Neural cell (in vitro differentiated cells): Measurements from ENCODE around the gene IL36A. TPM values are rescaled to one million over a fixed set of nuclear protein-coding genes. Genes with fewer than 3 reads are reported as not detected.

Experiments
- H2AFZ ChIP-seq: fragments of 200-600, 300-800 bp; sonication (generic), shearing (Covaris generic); 2 replicates; pipeline ENCODE4 v1.6.0; 2014; ENCODE audit warnings: low read depth, mild to moderate bottlenecking, antibody characterized with exemption, low read length, moderate library complexity
- H3F3A ChIP-seq: fragments of 200-600 bp; shearing (Covaris generic); 2 replicates; pipeline ENCODE4 v1.6.1; 2016; ENCODE audit warnings: mild to moderate bottlenecking, moderate library complexity, mixed read lengths, antibody characterized with exemption, low read length; ENCODE audit not compliant: insufficient read depth, poor library complexity, severe bottlenecking
- H3K27ac ChIP-seq: fragments of 200-600, 300-800 bp; sonication (generic), shearing (Covaris generic); 2 replicates; pipeline ENCODE4 v1.5.1; 2014; ENCODE audit warnings: mild to moderate bottlenecking, low read length, moderate library complexity
- H3K27me3 ChIP-seq: fragments of 300-800, 200-600 bp; sonication (generic), shearing (Covaris generic); 2 replicates; pipeline ENCODE4 v1.6.0; 2014; ENCODE audit warnings: mild to moderate bottlenecking, low read depth, low read length, moderate library complexity; ENCODE audit not compliant: insufficient read depth
- H3K36me3 ChIP-seq: fragments of 300-800, 200-600 bp; sonication (generic), shearing (Covaris generic); 2 replicates; pipeline ENCODE4 v1.5.1; 2014; ENCODE audit warnings: mild to moderate bottlenecking, antibody characterized with exemption, low read length, moderate library complexity; ENCODE audit not compliant: insufficient read depth
- H3K4me2 ChIP-seq: fragments of 300-800, 200-600 bp; sonication (generic), shearing (Covaris generic); 2 replicates; pipeline ENCODE4 v1.6.0; 2014; ENCODE audit warnings: mild to moderate bottlenecking, low read length
- H3K4me3 ChIP-seq: fragments of 300-800, 200-600 bp; sonication (generic), shearing (Covaris generic); 2 replicates; pipeline ENCODE4 v1.5.1; 2014; ENCODE audit warnings: mild to moderate bottlenecking, low read length, moderate library complexity
- H3K79me2 ChIP-seq: fragments of 200-600 bp; shearing (Covaris generic); replicated peaks from 2 replicates; pipeline ENCODE4 v1.6.0; 2014; ENCODE audit warnings: mild to moderate bottlenecking, low read length, moderate library complexity; ENCODE audit not compliant: insufficient read depth
- H3K9ac ChIP-seq: fragments of 300-800, 200-600 bp; sonication (generic), shearing (Covaris generic); 2 replicates; pipeline ENCODE4 v1.6.1; 2016; ENCODE audit warnings: mild to moderate bottlenecking, low read length, mixed read lengths
- H3K9me2 ChIP-seq: fragments of 200-600 bp; shearing (Covaris generic); 2 replicates; pipeline ENCODE4 v1.6.1; 2016; ENCODE audit warnings: mild to moderate bottlenecking, low read length, mixed read lengths; ENCODE audit not compliant: insufficient read depth
- H3K9me3 ChIP-seq: fragments of 200-600, 300-800 bp; sonication (generic), shearing (Covaris generic); 2 replicates; pipeline ENCODE4 v1.6.1; 2016; ENCODE audit warnings: mild to moderate bottlenecking, mixed run types, low read length, moderate library complexity, mixed read lengths
- H4K20me1 ChIP-seq: fragments of 200-600 bp; shearing (Covaris generic); 2 replicates; pipeline ENCODE4 v1.6.1; 2016; ENCODE audit warnings: mild to moderate bottlenecking, mixed run types; ENCODE audit not compliant: insufficient read depth
- EP300 ChIP-seq: fragments of 450-650 bp; conservative IDR thresholded peaks from 2 replicates; pipeline ENCODE4 v1.6.1; 2014; ENCODE audit warnings: antibody characterized with exemption, mild to moderate bottlenecking, moderate library complexity; ENCODE audit not compliant: poor library complexity, severe bottlenecking
- EZH2 ChIP-seq: fragments of 200-600, 300-800 bp; shearing (Covaris generic), sonication (generic); IDR thresholded peaks from 2 replicates; pipeline ENCODE4 v1.6.1; 2014; ENCODE audit warnings: antibody characterized with exemption, low read length, borderline replicate concordance, mild to moderate bottlenecking; ENCODE audit not compliant: insufficient read depth, poor library complexity, severe bottlenecking
- MXI1 ChIP-seq: fragments of 450-650 bp; conservative IDR thresholded peaks from 2 replicates; pipeline ENCODE4 v1.6.1; 2014; ENCODE audit warnings: antibody characterized with exemption, mild to moderate bottlenecking; ENCODE audit not compliant: poor library complexity, severe bottlenecking
- POLR2AphosphoS5 ChIP-seq: IDR thresholded peaks from 2 replicates; pipeline ENCODE4 v1.6.1; 2012
- RAD21 ChIP-seq: fragments of 450-650 bp; conservative IDR thresholded peaks from 2 replicates; pipeline ENCODE4 v1.6.1; 2014; ENCODE audit warnings: antibody characterized with exemption, mild to moderate bottlenecking, moderate library complexity
- SMC3 ChIP-seq: fragments of 450-650 bp; conservative IDR thresholded peaks from 2 replicates; pipeline ENCODE4 v1.6.1; 2014; ENCODE audit warnings: antibody characterized with exemption, mild to moderate bottlenecking, moderate library complexity; ENCODE audit not compliant: poor library complexity
- TAF1 ChIP-seq: IDR thresholded peaks from 2 replicates; pipeline ENCODE4 v1.6.1; 2012; ENCODE audit warnings: low read depth
- polyA plus RNA-seq: library from polyadenylated mRNA; depleted of rRNA; stranded (reverse); fragments of >200 nt; gene quantifications from 2 replicates; pipeline ENCODE4 v1.2.3, GENCODE V29; 2014
- TF ChIP-seq, protein P1 (sequence below): IDR thresholded peaks from 2 replicates; pipeline ENCODE4 v1.6.1; 2012; ENCODE audit warnings: borderline replicate concordance
- TF ChIP-seq, protein P2 (sequence below): fragments of 450-650 bp; IDR thresholded peaks from 2 replicates; pipeline ENCODE4 v1.5.1; 2014; ENCODE audit warnings: antibody characterized with exemption, mild to moderate bottlenecking, moderate library complexity; ENCODE audit not compliant: poor library complexity, severe bottlenecking

IL36A gene
- polyA plus RNA-seq, 1 donor from 2014 or later, result not detected

DNA sequence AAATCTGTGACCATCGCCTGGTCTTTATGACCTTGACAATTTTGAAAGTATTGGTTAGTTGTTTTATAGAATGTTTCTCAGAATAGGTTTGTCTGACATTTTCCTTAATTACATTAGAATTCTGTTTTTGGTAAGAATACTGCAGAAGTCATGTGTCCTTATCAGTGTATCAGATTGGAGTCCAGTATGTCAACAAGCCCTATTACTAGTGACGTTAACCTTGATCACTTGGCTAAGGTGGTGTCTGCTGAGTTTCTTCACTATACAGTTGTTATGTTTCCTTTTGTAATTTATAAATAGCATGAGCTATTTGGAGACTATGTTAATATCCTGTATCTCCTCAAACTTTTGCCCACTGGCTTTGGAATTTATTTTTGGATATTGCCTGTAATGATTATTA lies 38.2 kb upstream of the IL36A start:
- H3K9me2 ChIP-seq, result no peaks in the 10 kb centered on the region
- no peak overlapping the region for H3K9ac ChIP-seq
- H3K79me2 ChIP-seq, result no peaks in the 10 kb centered on the region
- TF ChIP-seq RAD21, result no peak
- no peaks in the 10 kb centered on the region for H4K20me1 ChIP-seq
- no peak overlapping the region for H3K4me2 ChIP-seq
- no peaks in the 10 kb centered on the region for H3K27me3 ChIP-seq
- H3F3A ChIP-seq, result no peaks in the 10 kb centered on the region
- no peak overlapping the region for H2AFZ ChIP-seq
- H3K4me3 ChIP-seq, result no peak overlapping the region
- H3K36me3 ChIP-seq, result no peaks in the 10 kb centered on the region
- H3K27ac ChIP-seq, result no peak overlapping the region
- H3K9me3 ChIP-seq, result no peaks in the 10 kb centered on the region

DNA sequence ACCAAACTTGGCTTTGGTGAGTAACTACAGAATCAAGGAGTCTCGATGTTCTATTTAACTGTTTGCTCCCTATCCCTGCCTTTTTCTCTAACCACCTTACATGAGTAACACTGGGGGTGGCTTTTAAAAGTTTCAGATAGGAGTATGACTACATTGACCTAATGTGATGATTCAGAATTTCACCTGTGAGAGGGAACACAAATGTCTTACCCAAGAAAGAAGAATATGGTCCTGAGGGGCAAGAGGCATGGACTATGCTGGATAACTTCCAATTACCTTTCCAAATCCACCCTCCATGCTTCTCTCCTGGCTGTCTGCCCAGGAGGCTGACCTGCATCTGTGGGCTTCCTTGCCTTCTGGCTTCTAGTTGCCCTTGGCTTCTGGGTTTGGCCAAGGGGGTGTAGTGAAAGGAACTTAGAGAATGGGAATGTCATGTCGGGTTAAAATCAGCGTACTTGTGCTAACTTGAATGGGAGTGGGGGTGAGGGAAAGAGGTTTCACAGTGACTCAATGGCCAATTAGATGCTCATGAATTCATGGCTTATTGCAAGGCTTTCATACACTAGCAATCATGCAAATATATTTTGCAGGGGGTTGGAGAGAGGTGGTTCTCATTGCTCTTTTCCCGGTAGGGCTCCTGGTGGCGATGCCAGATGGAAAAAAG lies 32.7 kb upstream of the IL36A start:
- Histone ChIP-seq H3K9ac (no peak overlapping the region), H3K9me3 (no peaks in the 10 kb centered on the region), H3F3A (no peaks in the 10 kb centered on the region), H2AFZ (no peak overlapping the region), H3K27ac (no peak overlapping the region), H3K36me3 (no peaks in the 10 kb centered on the region), H3K4me3 (no peak overlapping the region), H3K27me3 (no peaks in the 10 kb centered on the region), H3K4me2 (no peak overlapping the region), H4K20me1 (no peaks in the 10 kb centered on the region), H3K79me2 (no peaks in the 10 kb centered on the region), H3K9me2 (no peaks in the 10 kb centered on the region)
- TF ChIP-seq MXI1 (no peak), POLR2AphosphoS5 (no peak), TAF1 (no peak), RAD21 (no peak), EZH2 (no peak), SMC3 (no peak), EP300 (no peak)
- TF ChIP-seq, protein P1, sequence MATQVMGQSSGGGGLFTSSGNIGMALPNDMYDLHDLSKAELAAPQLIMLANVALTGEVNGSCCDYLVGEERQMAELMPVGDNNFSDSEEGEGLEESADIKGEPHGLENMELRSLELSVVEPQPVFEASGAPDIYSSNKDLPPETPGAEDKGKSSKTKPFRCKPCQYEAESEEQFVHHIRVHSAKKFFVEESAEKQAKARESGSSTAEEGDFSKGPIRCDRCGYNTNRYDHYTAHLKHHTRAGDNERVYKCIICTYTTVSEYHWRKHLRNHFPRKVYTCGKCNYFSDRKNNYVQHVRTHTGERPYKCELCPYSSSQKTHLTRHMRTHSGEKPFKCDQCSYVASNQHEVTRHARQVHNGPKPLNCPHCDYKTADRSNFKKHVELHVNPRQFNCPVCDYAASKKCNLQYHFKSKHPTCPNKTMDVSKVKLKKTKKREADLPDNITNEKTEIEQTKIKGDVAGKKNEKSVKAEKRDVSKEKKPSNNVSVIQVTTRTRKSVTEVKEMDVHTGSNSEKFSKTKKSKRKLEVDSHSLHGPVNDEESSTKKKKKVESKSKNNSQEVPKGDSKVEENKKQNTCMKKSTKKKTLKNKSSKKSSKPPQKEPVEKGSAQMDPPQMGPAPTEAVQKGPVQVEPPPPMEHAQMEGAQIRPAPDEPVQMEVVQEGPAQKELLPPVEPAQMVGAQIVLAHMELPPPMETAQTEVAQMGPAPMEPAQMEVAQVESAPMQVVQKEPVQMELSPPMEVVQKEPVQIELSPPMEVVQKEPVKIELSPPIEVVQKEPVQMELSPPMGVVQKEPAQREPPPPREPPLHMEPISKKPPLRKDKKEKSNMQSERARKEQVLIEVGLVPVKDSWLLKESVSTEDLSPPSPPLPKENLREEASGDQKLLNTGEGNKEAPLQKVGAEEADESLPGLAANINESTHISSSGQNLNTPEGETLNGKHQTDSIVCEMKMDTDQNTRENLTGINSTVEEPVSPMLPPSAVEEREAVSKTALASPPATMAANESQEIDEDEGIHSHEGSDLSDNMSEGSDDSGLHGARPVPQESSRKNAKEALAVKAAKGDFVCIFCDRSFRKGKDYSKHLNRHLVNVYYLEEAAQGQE, result no peak
- TF ChIP-seq, protein P2, sequence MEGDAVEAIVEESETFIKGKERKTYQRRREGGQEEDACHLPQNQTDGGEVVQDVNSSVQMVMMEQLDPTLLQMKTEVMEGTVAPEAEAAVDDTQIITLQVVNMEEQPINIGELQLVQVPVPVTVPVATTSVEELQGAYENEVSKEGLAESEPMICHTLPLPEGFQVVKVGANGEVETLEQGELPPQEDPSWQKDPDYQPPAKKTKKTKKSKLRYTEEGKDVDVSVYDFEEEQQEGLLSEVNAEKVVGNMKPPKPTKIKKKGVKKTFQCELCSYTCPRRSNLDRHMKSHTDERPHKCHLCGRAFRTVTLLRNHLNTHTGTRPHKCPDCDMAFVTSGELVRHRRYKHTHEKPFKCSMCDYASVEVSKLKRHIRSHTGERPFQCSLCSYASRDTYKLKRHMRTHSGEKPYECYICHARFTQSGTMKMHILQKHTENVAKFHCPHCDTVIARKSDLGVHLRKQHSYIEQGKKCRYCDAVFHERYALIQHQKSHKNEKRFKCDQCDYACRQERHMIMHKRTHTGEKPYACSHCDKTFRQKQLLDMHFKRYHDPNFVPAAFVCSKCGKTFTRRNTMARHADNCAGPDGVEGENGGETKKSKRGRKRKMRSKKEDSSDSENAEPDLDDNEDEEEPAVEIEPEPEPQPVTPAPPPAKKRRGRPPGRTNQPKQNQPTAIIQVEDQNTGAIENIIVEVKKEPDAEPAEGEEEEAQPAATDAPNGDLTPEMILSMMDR, result no peak

DNA sequence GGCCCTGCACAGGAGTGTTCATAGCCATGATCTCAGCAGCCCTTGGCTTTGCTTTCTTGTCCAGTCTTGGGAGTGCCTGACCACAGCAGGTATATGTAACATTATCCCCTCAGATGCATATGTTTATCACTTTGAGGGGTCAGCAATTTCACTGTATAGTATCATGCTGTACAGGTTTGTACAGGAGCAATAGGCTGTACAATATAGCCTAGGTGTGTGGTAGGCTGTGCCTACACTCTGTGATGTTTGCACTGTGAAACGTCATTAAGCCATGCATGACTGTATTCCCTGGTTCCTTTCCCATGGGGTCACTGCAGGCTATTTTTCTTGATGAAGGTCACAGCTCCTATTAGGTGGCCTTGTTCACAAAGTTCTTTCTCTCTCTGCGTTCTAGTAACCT lies 32.1 kb upstream of the IL36A start:
- H3K9me2 ChIP-seq, result no peaks in the 10 kb centered on the region
- H3K27ac ChIP-seq, result no peak overlapping the region
- no peak overlapping the region for H3K4me2 ChIP-seq
- no peak overlapping the region for H2AFZ ChIP-seq
- H3K27me3 ChIP-seq, result no peaks in the 10 kb centered on the region
- no peak for TF ChIP-seq TAF1
- no peak for TF ChIP-seq RAD21
- no peak for TF ChIP-seq POLR2AphosphoS5
- TF ChIP-seq, protein P2, result no peak
- no peak for TF ChIP-seq EP300
- no peak for TF ChIP-seq EZH2
- TF ChIP-seq SMC3, result no peak
- TF ChIP-seq, protein P1, result no peak
- no peak for TF ChIP-seq MXI1
- no peaks in the 10 kb centered on the region for H3K79me2 ChIP-seq
- no peaks in the 10 kb centered on the region for H4K20me1 ChIP-seq
- no peak overlapping the region for H3K4me3 ChIP-seq
- H3K36me3 ChIP-seq, result no peaks in the 10 kb centered on the region
- H3K9me3 ChIP-seq, result no peaks in the 10 kb centered on the region
- H3K9ac ChIP-seq, result no peak overlapping the region
- H3F3A ChIP-seq, result no peaks in the 10 kb centered on the region
